Keratinocyte (primary cell): ENCODE measurements around the gene CHSY3. TPM values are rescaled to one million over a fixed set of nuclear protein-coding genes. Genes with fewer than 3 reads are reported as not detected.

Source experiments
- DNase-seq: peaks from one replicate; pipeline ENCODE4 v3.0.0-alpha.2; 2011; ENCODE audit warnings: low read depth, missing footprints, low spot score
- FAIRE-seq: peaks from 2 replicates; lab custom pipeline; 2011; peaks lifted over from hg19 to GRCh38; lab: Jason Lieb, UNC
- H2AFZ ChIP-seq: 2 replicates; pipeline ENCODE4 v1.6.0; 2012; ENCODE audit warnings: low read length, control low read depth, inconsistent platforms; ENCODE audit not compliant: control insufficient read depth
- H3K27ac ChIP-seq: 2 replicates; pipeline ENCODE4 v1.5.1; 2011; ENCODE audit warnings: low read length; ENCODE audit not compliant: control insufficient read depth, insufficient read depth
- H3K27me3 ChIP-seq: 3 replicates; pipeline ENCODE4 v1.6.0; 2011; ENCODE audit warnings: low read length; ENCODE audit not compliant: control insufficient read depth, insufficient read depth; ENCODE audit errors: extremely low read depth
- H3K36me3 ChIP-seq, 2 experiments: 2 replicates in 1 of 2; 3 replicates in 1 of 2; pipeline ENCODE4 v1.5.1; 2011; ENCODE audit warnings: low read length in 2 of 2, mild to moderate bottlenecking in 1 of 2; ENCODE audit not compliant: control insufficient read depth in 2 of 2, insufficient read depth in 2 of 2; ENCODE audit errors: extremely low read depth in 1 of 2
- H3K4me1 ChIP-seq: 3 replicates; pipeline ENCODE4 v1.5.1; 2011; ENCODE audit warnings: low read length; ENCODE audit not compliant: control insufficient read depth, insufficient read depth; ENCODE audit errors: extremely low read depth
- H3K4me2 ChIP-seq: 3 replicates; pipeline ENCODE4 v1.6.0; 2011; ENCODE audit warnings: low read depth, low read length; ENCODE audit not compliant: control insufficient read depth, insufficient read depth; ENCODE audit errors: extremely low read depth
- H3K4me3 ChIP-seq, 3 experiments: fragments of 200-600 bp in 1 of 3; sonication (generic) in 1 of 3; 2 replicates in 2 of 3; 3 replicates in 1 of 3; pipeline ENCODE4 v1.5.1; 2011 to 2016; ENCODE audit warnings: low read length in 3 of 3, mild to moderate bottlenecking in 3 of 3, control low read depth in 2 of 3, inconsistent platforms in 1 of 3, low read depth in 1 of 3, mixed read lengths in 1 of 3, mixed run types in 1 of 3, moderate library complexity in 1 of 3; ENCODE audit not compliant: control insufficient read depth in 2 of 3, insufficient read depth in 2 of 3; ENCODE audit errors: extremely low read depth in 1 of 3
- H3K79me2 ChIP-seq: 2 replicates; pipeline ENCODE4 v1.6.0; 2012; ENCODE audit warnings: low read length; ENCODE audit not compliant: control insufficient read depth, insufficient read depth
- H3K9ac ChIP-seq: 3 replicates; pipeline ENCODE4 v1.6.0; 2011; ENCODE audit warnings: low read length; ENCODE audit not compliant: control insufficient read depth, insufficient read depth; ENCODE audit errors: extremely low read depth
- H3K9me1 ChIP-seq: 3 replicates; pipeline ENCODE4 v1.6.0; 2011; ENCODE audit warnings: low read length; ENCODE audit not compliant: control insufficient read depth, insufficient read depth; ENCODE audit errors: extremely low read depth
- H3K9me3 ChIP-seq: 2 replicates; pipeline ENCODE4 v1.5.1; 2012; ENCODE audit warnings: low read depth, low read length; ENCODE audit not compliant: control insufficient read depth
- H4K20me1 ChIP-seq: 3 replicates; pipeline ENCODE4 v1.6.0; 2011; ENCODE audit warnings: low read length; ENCODE audit not compliant: control insufficient read depth, insufficient read depth; ENCODE audit errors: extremely low read depth
- EZH2 ChIP-seq: IDR thresholded peaks from one replicate; pipeline ENCODE4 v1.6.1; 2012; ENCODE audit warnings: inconsistent platforms, mild to moderate bottlenecking, low read length, moderate library complexity
- dilution Hi-C: fragments of 300-500 bp; cut with MboI; formaldehyde crosslinking; loops from one replicate; pipeline ENCODE4 v1.7.0; 2020; ENCODE audit warnings: low sequenced_read_pairs; ENCODE audit not compliant: extremely low pct_ligation_motif_present
- polyA plus RNA-seq, 5 experiments: library from polyadenylated mRNA; depleted of rRNA in 3 of 5; stranded (reverse) in 3 of 5; stranded (forward) in 1 of 5; unstranded in 1 of 5; fragments of >200 nt; gene quantifications; 1 replicate in 1 of 5; 2 replicates in 3 of 5; 3 replicates in 1 of 5; pipeline versions ENCODE4 v1.2.1 to v1.2.3, GENCODE V29; 2011 to 2012; ENCODE audit warnings: missing spikeins in 2 of 5, low read depth in 1 of 5, low replicate concordance in 1 of 5
- TF ChIP-seq, protein P1 (sequence below), 3 experiments: IDR thresholded peaks in 1 of 3; conservative IDR thresholded peaks in 1 of 3; optimal IDR thresholded peaks in 1 of 3; 2 replicates in 2 of 3; 3 replicates in 1 of 3; pipeline versions ENCODE3 to v1.5.1; 2011; ENCODE audit warnings: low read length in 3 of 3, mild to moderate bottlenecking in 3 of 3, moderate library complexity in 2 of 3, control low read depth in 1 of 3, inconsistent platforms in 1 of 3; ENCODE audit not compliant: insufficient read depth in 2 of 3; ENCODE audit errors: extremely low read depth in 1 of 3

CHSY3 gene
- polyA plus RNA-seq, 1 donor (not counting 4 experiments of a cell fraction or from before 2014, with no cell fraction given) = 0.47 TPM

DNA sequence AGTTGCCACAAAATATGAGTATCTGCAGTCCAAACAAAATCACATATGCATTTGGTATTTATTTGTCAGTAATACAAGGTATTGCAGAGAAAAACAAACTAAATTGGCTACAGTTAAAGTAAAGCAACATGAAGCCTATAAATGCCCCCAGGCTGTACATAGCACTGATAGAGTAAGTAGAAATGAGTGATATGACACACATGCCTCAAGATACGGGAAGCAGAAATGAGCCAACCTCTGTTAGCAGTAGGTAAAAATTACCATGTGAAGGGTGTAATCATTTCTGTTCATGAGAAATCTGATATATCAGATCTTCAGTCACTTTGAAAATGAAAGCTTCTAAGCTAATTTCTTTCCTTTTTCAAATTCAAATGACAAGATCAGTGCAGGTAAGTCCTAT, 131.1 kb downstream of the CHSY3 start:
- H3K4me3 ChIP-seq = no peak overlapping the region
- TF ChIP-seq, protein P1, sequence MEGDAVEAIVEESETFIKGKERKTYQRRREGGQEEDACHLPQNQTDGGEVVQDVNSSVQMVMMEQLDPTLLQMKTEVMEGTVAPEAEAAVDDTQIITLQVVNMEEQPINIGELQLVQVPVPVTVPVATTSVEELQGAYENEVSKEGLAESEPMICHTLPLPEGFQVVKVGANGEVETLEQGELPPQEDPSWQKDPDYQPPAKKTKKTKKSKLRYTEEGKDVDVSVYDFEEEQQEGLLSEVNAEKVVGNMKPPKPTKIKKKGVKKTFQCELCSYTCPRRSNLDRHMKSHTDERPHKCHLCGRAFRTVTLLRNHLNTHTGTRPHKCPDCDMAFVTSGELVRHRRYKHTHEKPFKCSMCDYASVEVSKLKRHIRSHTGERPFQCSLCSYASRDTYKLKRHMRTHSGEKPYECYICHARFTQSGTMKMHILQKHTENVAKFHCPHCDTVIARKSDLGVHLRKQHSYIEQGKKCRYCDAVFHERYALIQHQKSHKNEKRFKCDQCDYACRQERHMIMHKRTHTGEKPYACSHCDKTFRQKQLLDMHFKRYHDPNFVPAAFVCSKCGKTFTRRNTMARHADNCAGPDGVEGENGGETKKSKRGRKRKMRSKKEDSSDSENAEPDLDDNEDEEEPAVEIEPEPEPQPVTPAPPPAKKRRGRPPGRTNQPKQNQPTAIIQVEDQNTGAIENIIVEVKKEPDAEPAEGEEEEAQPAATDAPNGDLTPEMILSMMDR (optimal IDR thresholded peaks at IDR 0.05 in 1 of 3, IDR thresholded peaks at IDR 0.05 in 1 of 3, conservative IDR thresholded peaks at IDR 0.05 in 1 of 3; ENCODE audit: extremely low read depth in 1 of 3, insufficient read depth in 2 of 3, low read length in 3 of 3) = no peak
- no peak for TF ChIP-seq EZH2
- H3K79me2 ChIP-seq = no peaks in the 10 kb centered on the region
- DNase-seq (no peak), FAIRE-seq (no peak)
- H4K20me1 ChIP-seq = no peaks in the 10 kb centered on the region
- no peaks in the 10 kb centered on the region for H3K4me1 ChIP-seq
- no peak overlapping the region for H3K4me2 ChIP-seq
- H3K9ac ChIP-seq = no peak overlapping the region
- H3K9me3 ChIP-seq = no peaks in the 10 kb centered on the region
- no peaks in the 10 kb centered on the region for H3K9me1 ChIP-seq
- no peak overlapping the region for H3K27ac ChIP-seq
- H3K36me3 ChIP-seq = no peaks in the 10 kb centered on the region
- dilution Hi-C loops = no loop called here
- no peaks in the 10 kb centered on the region for H3K27me3 ChIP-seq
- no peak overlapping the region for H2AFZ ChIP-seq

- no peaks in the 10 kb centered on the region for H3K79me2 ChIP-seq
- dilution Hi-C loops = no loop called here
These were observed 133.6 kb downstream of the CHSY3 start for GRCh38 chr5:130037905-130038304.

More at GRCh38 chr5:130037905-130038304, 133.6 kb downstream of the CHSY3 start:
- Histone ChIP-seq H3K4me1 (no peaks in the 10 kb centered on the region), H3K9ac (no peak overlapping the region), H3K9me3 (no peaks in the 10 kb centered on the region), H3K4me3 (no peak overlapping the region), H4K20me1 (no peaks in the 10 kb centered on the region), H3K4me2 (no peak overlapping the region), H3K36me3 (no peaks in the 10 kb centered on the region), H3K27ac (no peak overlapping the region), H2AFZ (no peak overlapping the region), H3K9me1 (no peaks in the 10 kb centered on the region), H3K27me3 (no peaks in the 10 kb centered on the region)
- no peak for FAIRE-seq
- TF ChIP-seq EZH2 = no peak
- TF ChIP-seq, protein P1 (optimal IDR thresholded peaks at IDR 0.05 in 1 of 3, IDR thresholded peaks at IDR 0.05 in 1 of 3, conservative IDR thresholded peaks at IDR 0.05 in 1 of 3; ENCODE audit: extremely low read depth in 1 of 3, insufficient read depth in 2 of 3, low read length in 3 of 3) = no peak
- no peak for DNase-seq
